ENCODE data around the gene EIF3B. TPM values are rescaled to one million over a fixed set of nuclear protein-coding genes. Genes with fewer than 3 reads are reported as not detected.

The EIF3B gene
- total and polyA plus RNA-seq, 9 of the 15 experiments (the other 6 are each of a cell fraction or from before 2014, with no cell fraction given): 25.9 to 494 (median 357) TPM

DNA sequence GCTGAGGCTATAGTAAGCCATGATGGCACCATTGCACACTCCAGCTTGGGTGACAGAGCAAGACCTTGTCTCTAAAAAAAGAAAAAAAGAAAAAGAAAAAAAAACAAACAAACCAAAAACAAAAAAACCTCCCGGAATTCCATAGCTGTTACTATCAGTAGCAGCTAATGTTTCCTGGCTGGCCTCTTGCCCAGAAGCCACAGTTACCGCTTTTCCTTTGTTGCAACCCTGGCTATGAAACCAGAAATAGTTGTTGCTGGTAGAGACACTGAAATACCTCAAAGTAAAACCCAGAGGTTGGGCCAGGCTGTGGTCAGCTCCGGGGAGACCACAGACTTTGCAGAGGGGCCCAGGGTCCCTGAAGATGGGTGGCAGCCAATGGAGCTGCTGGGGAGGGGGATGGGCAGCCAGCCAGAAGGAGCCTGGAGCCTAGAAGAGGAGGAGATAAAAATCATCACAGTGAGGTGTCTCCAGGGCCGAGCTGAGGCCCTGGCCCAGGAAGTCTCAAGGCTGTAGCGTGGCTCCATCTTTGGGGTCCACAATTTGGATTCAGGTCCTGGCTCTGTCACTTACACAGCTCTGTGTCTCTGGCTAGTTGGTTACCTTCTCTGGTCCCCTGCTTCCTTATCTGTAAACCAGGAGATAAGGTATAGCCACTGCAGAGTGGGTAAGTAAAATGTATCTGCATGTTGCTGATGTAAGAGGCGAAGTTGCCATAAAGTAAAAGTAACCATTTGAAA is 45.4 kb downstream of the EIF3B start (continued):
- TF ChIP-seq, protein P1, sequence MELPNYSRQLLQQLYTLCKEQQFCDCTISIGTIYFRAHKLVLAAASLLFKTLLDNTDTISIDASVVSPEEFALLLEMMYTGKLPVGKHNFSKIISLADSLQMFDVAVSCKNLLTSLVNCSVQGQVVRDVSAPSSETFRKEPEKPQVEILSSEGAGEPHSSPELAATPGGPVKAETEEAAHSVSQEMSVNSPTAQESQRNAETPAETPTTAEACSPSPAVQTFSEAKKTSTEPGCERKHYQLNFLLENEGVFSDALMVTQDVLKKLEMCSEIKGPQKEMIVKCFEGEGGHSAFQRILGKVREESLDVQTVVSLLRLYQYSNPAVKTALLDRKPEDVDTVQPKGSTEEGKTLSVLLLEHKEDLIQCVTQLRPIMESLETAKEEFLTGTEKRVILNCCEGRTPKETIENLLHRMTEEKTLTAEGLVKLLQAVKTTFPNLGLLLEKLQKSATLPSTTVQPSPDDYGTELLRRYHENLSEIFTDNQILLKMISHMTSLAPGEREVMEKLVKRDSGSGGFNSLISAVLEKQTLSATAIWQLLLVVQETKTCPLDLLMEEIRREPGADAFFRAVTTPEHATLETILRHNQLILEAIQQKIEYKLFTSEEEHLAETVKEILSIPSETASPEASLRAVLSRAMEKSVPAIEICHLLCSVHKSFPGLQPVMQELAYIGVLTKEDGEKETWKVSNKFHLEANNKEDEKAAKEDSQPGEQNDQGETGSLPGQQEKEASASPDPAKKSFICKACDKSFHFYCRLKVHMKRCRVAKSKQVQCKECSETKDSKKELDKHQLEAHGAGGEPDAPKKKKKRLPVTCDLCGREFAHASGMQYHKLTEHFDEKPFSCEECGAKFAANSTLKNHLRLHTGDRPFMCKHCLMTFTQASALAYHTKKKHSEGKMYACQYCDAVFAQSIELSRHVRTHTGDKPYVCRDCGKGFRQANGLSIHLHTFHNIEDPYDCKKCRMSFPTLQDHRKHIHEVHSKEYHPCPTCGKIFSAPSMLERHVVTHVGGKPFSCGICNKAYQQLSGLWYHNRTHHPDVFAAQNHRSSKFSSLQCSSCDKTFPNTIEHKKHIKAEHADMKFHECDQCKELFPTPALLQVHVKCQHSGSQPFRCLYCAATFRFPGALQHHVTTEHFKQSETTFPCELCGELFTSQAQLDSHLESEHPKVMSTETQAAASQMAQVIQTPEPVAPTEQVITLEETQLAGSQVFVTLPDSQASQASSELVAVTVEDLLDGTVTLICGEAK (IDR thresholded peaks at IDR 0.05): no peak
- TF ChIP-seq, protein P1 (CRISPR knock-in tag; IDR thresholded peaks at IDR 0.05): no peak
- no peak for TF ChIP-seq PTTG1 (tag; IDR thresholded peaks at IDR 0.05; ENCODE audit: low read depth)
- no peak for TF ChIP-seq KHSRP (IDR thresholded peaks at IDR 0.05)
- TF ChIP-seq, protein P2, sequence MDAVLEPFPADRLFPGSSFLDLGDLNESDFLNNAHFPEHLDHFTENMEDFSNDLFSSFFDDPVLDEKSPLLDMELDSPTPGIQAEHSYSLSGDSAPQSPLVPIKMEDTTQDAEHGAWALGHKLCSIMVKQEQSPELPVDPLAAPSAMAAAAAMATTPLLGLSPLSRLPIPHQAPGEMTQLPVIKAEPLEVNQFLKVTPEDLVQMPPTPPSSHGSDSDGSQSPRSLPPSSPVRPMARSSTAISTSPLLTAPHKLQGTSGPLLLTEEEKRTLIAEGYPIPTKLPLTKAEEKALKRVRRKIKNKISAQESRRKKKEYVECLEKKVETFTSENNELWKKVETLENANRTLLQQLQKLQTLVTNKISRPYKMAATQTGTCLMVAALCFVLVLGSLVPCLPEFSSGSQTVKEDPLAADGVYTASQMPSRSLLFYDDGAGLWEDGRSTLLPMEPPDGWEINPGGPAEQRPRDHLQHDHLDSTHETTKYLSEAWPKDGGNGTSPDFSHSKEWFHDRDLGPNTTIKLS (IDR thresholded peaks at IDR 0.05; ENCODE audit: borderline replicate concordance, low read depth): peak; percentile 22; the same call in 1 of the 2 replicates
- TF ChIP-seq, protein P3, sequence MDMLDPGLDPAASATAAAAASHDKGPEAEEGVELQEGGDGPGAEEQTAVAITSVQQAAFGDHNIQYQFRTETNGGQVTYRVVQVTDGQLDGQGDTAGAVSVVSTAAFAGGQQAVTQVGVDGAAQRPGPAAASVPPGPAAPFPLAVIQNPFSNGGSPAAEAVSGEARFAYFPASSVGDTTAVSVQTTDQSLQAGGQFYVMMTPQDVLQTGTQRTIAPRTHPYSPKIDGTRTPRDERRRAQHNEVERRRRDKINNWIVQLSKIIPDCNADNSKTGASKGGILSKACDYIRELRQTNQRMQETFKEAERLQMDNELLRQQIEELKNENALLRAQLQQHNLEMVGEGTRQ (CRISPR knock-in tag; IDR thresholded peaks at IDR 0.05): no peak
- no peak for TF ChIP-seq ZNF77 (CRISPR knock-in tag; IDR thresholded peaks at IDR 0.05)
- TF ChIP-seq GATAD2A (IDR thresholded peaks at IDR 0.05): no peak
- no peak for TF ChIP-seq TCFL5 (CRISPR knock-in tag; conservative IDR thresholded peaks at IDR 0.05)
- TF ChIP-seq RBM15 (IDR thresholded peaks at IDR 0.05; ENCODE audit: insufficient read depth, low read length): no peak
- TF ChIP-seq GABPB1 (CRISPR knock-in tag; IDR thresholded peaks at IDR 0.05): 0 out of 2 replicates have a peak, but pooled peaks have one; percentile 28
- TF ChIP-seq ZKSCAN3 (CRISPR knock-in tag; IDR thresholded peaks at IDR 0.05): no peak
- TF ChIP-seq KDM1A (IDR thresholded peaks at IDR 0.05): peak; percentile 61 to 79; a peak in 3 of 4 replicates
- no peak for TF ChIP-seq FOXA3 (CRISPR knock-in tag; conservative IDR thresholded peaks at IDR 0.05 in 1 of 2, IDR thresholded peaks at IDR 0.05 in 1 of 2)
- peak; percentile 75; the same call in 1 of the 2 replicates for TF ChIP-seq ZNF668 (CRISPR knock-in tag; IDR thresholded peaks at IDR 0.05)
- no peak for TF ChIP-seq RBM34 (IDR thresholded peaks at IDR 0.05; ENCODE audit: borderline replicate concordance, insufficient read depth, low read length)

Measured in K562 (cell line).